SK-N-MC (cell line): Measurements from ENCODE around the gene CFAP65.
A peak's percentile ranks its signal among the peaks of the same experiment; 100 is the strongest.

Experiments used
- DNase-seq: peaks from one replicate; pipeline ENCODE4 v3.0.0-alpha.2; 2011; ENCODE audit warnings: low read depth, low spot score
- H3K27ac ChIP-seq: fragments of 200-600 bp; sonication (generic); 2 replicates; pipeline ENCODE4 v1.5.1; 2016; ENCODE audit warnings: mixed run types
- H3K36me3 ChIP-seq: fragments of 200-600 bp; sonication (generic); 2 replicates; pipeline ENCODE4 v1.6.1; 2017; ENCODE audit warnings: antibody characterized with exemption, low read length, mixed read lengths; ENCODE audit not compliant: insufficient read depth
- H3K4me3 ChIP-seq: fragments of 200-600 bp; sonication (generic); 2 replicates; pipeline ENCODE4 v1.5.1; 2016
- H3K9ac ChIP-seq: fragments of 200-600 bp; sonication (generic); 2 replicates; pipeline ENCODE4 v1.8.0; 2017; ENCODE audit warnings: mixed run types, mixed read lengths; ENCODE audit not compliant: insufficient read length
- H3K9me3 ChIP-seq: fragments of 200-600 bp; sonication (generic); 2 replicates; pipeline ENCODE4 v1.6.1; 2017; ENCODE audit warnings: low read depth, mild to moderate bottlenecking, antibody characterized with exemption, low read length, moderate library complexity, mixed read lengths
- EZH2 ChIP-seq: fragments of 200-600 bp; sonication (generic); IDR thresholded peaks from one replicate; pipeline ENCODE4 v1.6.1; 2017; ENCODE audit warnings: antibody characterized with exemption
- FOXP2 ChIP-seq: optimal IDR thresholded peaks from 2 replicates; pipeline ENCODE3; 2011; ENCODE audit warnings: mild to moderate bottlenecking, moderate library complexity; ENCODE audit not compliant: insufficient read depth; ENCODE audit errors: extremely low read length, control extremely low read depth
- POLR2AphosphoS5 ChIP-seq: IDR thresholded peaks from 2 replicates; pipeline ENCODE4 v1.6.1; 2012; ENCODE audit warnings: mild to moderate bottlenecking, low read depth, low read length, borderline replicate concordance

The CFAP65 gene

DNA sequence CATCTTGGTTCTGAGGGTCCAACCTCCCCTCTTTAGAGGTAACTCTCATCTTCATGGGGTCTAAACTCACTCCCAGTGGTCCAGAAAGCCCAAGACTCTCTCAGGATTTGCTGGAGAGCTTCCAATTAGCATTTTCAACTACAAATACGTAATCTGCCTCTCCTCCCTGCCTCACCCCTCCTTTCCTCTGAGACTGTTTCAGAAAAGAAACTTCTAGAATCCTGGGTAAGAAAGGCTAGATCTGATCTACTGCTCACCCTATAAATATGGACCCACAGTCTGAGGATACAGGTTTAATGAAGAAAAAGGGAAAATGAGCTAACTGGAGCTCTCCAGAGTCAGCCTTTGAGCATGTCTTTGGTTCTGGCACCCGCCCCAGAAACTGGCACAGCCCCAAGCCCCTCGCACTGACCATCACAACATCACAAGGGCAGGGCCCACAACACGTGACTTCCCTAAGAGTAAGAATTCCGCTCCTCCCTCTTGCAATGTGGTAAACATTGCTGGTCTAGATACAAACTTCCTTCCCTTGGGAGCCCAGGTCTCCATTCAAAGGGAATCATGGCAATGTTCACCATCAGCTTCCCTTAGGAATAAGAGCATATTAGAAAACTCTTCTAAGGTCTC is 41.1 kb upstream of the CFAP65 start:
- H3K36me3 ChIP-seq = no peaks in the 10 kb centered on the region
- H3K9me3 ChIP-seq = no peaks in the 10 kb centered on the region
- TF ChIP-seq FOXP2 (no peak), POLR2AphosphoS5 (no peak), EZH2 (no peak)
- DNase-seq = no peak
- no peak overlapping the region for H3K4me3 ChIP-seq
- H3K9ac ChIP-seq = no peak overlapping the region
- H3K27ac ChIP-seq = no peak overlapping the region

GRCh38 chr2:219081701-219082331 is 40.5 kb upstream of the CFAP65 start:
- H3K27ac ChIP-seq = no peak overlapping the region
- H3K9ac ChIP-seq = no peak overlapping the region
- DNase-seq = no peak
- H3K9me3 ChIP-seq = no peaks in the 10 kb centered on the region
- H3K4me3 ChIP-seq = no peak overlapping the region
- H3K36me3 ChIP-seq = no peaks in the 10 kb centered on the region
- TF ChIP-seq POLR2AphosphoS5 = no peak
- no peak for TF ChIP-seq EZH2
- no peak for TF ChIP-seq FOXP2

GRCh38 chr2:219081096-219081495 is 39.8 kb upstream of the CFAP65 start:
- Histone ChIP-seq H3K36me3 (no peaks in the 10 kb centered on the region), H3K9ac (no peak overlapping the region), H3K9me3 (no peaks in the 10 kb centered on the region), H3K27ac (no peak overlapping the region), H3K4me3 (no peak overlapping the region)
- TF ChIP-seq EZH2 (no peak), FOXP2 (no peak), POLR2AphosphoS5 (no peak)
- no peak for DNase-seq

DNA sequence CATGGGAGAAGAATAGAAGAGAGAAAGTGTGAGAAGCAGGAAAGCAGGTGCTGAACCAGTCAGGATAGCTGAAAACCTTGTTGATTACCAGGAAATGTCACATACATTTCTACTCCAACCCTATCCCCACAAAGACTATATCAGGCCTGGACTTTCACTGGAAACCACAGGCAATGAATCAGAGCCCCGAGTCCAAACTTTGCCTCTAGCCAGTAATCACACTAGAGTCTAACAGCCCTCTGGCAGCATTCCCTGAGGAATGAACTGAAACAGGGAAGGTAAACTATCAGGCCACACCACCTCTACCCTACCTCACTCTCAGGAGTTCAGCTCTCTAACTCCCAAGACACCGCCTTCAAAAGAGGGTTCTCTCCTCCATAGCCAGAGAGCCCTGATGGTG is 38.1 kb upstream of the CFAP65 start:
- H3K9ac ChIP-seq = no peak overlapping the region
- DNase-seq = no peak
- H3K27ac ChIP-seq = no peak overlapping the region
- H3K36me3 ChIP-seq = no peaks in the 10 kb centered on the region
- H3K9me3 ChIP-seq = no peaks in the 10 kb centered on the region
- H3K4me3 ChIP-seq = no peak overlapping the region
- TF ChIP-seq EZH2 (no peak), FOXP2 (no peak), POLR2AphosphoS5 (no peak)

GRCh38 chr2:219078951-219079350 is 37.6 kb upstream of the CFAP65 start:
- H3K36me3 ChIP-seq = no peaks in the 10 kb centered on the region
- TF ChIP-seq EZH2 = no peak
- TF ChIP-seq FOXP2 = no peak
- TF ChIP-seq POLR2AphosphoS5 = no peak
- no peak overlapping the region for H3K4me3 ChIP-seq
- no peak for DNase-seq
- no peaks in the 10 kb centered on the region for H3K9me3 ChIP-seq
- H3K27ac ChIP-seq = no peak overlapping the region
- H3K9ac ChIP-seq = no peak overlapping the region

DNA sequence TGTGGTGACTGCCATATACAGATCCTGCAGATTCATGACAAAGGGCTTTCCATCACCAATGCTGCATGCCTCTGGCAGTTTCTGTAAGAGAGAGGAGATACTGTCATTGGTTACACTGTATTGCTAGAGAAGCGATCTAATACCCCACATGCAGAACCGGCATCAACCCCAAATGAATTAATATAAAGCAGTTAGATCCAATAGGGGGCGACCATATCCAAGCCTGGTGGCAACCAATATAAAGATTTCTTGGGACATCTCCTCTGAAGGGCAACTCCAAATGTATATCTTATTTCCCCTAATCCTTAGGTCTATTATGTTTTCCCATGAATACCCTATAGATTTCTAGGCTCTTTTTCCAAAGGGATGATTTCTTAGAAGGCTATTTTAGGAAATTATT is 36.8 kb upstream of the CFAP65 start:
- Histone ChIP-seq H3K9ac (no peak overlapping the region), H3K4me3 (no peak overlapping the region), H3K9me3 (no peaks in the 10 kb centered on the region), H3K27ac (no peak overlapping the region), H3K36me3 (no peaks in the 10 kb centered on the region)
- DNase-seq = no peak
- TF ChIP-seq EZH2 (no peak), POLR2AphosphoS5 (no peak), FOXP2 (no peak)

- no peak overlapping the region for H3K4me3 ChIP-seq
- no peaks in the 10 kb centered on the region for H3K36me3 ChIP-seq
- no peaks in the 10 kb centered on the region for H3K9me3 ChIP-seq
- no peak for TF ChIP-seq POLR2AphosphoS5
- no peak for TF ChIP-seq FOXP2
- TF ChIP-seq EZH2 = no peak
- H3K27ac ChIP-seq = no peak overlapping the region
- no peak for DNase-seq
- no peak overlapping the region for H3K9ac ChIP-seq
Observed at GRCh38 chr2:219076253-219076652, 34.9 kb upstream of the CFAP65 start.

GRCh38 chr2:219073413-219074129 is 32.3 kb upstream of the CFAP65 start:
- Histone ChIP-seq H3K27ac (no peak overlapping the region), H3K4me3 (no peak overlapping the region), H3K9me3 (no peaks in the 10 kb centered on the region), H3K36me3 (no peaks in the 10 kb centered on the region), H3K9ac (no peak overlapping the region)
- TF ChIP-seq FOXP2 (no peak), POLR2AphosphoS5 (no peak), EZH2 (no peak)
- DNase-seq = peak; percentile 20
